B cell (primary cell): ENCODE data around the gene CFAP90.

Source experiments
- CTCF ChIP-seq: fragments of 200-600 bp; IDR thresholded peaks from one replicate; pipeline ENCODE4 v1.8.0; 2022; ENCODE audit warnings: antibody characterized with exemption, mild to moderate bottlenecking
- EZH2 ChIP-seq: IDR thresholded peaks from 2 replicates; pipeline ENCODE4 v1.6.1; 2012; ENCODE audit warnings: borderline replicate concordance, low read depth, mild to moderate bottlenecking, moderate library complexity, low read length; ENCODE audit not compliant: insufficient read depth, poor library complexity, severe bottlenecking

GRCh38 chr5:7805379-7805778 lies 45.6 kb downstream of the CFAP90 start:
- TF ChIP-seq CTCF (no peak), EZH2 (no peak)
